DMS153 (cell line): ENCODE results near the gene C10orf71.

Source experiments
- DNase-seq: peaks from one replicate; lab custom pipeline; 2025; lab: John Stamatoyannopoulos, UW

Gene C10orf71

GRCh38 chr10:49295297-49295696, 3.7 kb upstream of the C10orf71 start:
- no peak for DNase-seq

DNA sequence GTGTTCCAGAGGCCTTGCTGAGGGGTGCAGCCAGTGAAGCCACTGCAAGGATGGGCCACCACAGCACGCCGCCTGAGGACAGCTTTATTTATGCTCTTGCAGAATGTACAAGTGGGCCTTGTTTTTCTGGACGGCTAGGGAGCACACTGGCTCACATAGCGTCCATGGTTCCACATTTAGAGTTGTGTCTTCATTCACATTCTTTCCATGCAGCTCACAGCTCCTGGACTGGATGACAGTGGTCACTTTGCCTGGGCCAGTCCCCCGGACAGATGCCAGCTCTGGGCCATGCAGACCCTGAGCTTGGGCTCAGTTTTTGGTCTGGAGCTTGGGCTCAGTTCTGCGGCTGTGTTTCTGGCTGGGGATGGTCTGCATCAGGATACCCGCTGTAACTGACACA, 2.6 kb upstream of the C10orf71 start:
- DNase-seq, result no peak

- DNase-seq, result no peak
Measured at GRCh38 chr10:49296836-49297235, 2.1 kb upstream of the C10orf71 start.

DNA sequence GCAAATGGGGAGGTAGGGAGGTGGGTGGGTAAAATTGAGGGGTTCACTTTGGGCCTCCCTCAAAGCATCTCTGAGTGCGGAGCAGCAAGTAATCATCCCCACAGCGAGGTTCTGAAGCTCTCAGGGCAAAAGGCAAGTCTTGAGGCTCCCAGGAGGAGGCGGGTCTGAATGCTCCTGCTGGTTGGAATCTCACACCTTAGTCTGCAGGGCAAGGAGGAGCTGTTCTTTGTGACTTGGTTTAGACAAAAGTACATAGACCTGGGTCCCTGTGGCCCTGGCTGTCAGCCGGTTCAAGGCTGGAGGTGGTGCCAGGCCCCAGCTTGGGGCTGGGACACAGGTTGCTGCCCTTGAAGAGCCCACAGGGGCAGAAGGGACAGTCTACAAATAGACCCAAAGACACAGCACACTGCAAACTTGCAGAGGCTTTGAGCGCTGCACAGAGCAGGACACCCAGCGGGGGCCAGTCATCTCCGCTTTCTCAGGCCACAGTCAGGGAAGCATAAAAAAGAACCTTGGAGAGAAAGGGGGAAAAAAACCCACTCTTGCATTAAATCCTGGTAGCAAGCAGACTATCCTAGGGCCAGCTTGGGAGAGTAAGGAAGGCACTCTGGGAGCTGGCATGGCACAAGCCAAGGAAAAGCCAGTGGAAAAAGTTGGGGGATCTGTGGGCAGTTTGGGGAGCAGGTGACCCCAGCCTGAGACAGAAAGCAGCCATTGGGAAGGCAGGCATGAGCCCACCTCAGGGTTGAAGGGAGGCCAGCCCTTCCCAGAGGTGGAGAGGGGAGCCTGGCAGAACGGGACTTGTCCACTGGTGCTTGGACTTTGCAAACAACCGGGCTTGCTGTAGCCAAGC, 926 bp upstream of the C10orf71 start:
- DNase-seq, result no peak

DNA sequence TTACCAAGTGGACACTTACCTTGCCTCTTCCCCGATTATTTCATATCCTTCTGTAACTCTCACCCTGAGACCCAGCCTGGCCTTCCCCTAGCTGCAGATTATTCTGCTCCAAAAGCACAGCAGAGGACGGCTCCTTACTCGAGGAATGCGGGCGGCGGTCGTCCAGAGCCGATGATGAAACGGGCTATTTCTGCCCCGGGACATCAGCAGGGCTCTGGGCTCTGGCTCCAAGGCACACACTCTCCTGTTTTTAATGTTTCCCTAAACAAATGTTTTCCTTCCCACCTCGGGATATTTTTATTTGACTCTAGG, 343 bp upstream of the C10orf71 start:
- no peak for DNase-seq

DNA sequence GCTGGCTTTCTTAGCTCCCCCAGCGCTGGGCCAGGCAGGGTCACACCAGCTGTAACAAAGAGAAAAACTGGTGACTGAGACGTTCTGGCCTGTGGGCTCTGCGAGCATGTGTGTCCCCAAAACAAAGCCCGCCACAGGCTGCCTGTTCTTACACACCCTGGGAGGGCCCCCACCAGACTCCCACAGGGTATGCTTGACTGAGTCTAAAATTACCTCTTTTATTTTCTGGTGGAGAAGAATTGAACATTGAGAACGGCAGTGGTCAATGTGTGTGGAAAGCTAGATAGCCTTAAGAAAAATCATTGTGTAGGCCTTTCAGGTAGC, 808 bp downstream of the C10orf71 start:
- no peak for DNase-seq

GRCh38 chr10:49300140-49300974, 1.4 kb downstream of the C10orf71 start:
- DNase-seq, result no peak

DNA sequence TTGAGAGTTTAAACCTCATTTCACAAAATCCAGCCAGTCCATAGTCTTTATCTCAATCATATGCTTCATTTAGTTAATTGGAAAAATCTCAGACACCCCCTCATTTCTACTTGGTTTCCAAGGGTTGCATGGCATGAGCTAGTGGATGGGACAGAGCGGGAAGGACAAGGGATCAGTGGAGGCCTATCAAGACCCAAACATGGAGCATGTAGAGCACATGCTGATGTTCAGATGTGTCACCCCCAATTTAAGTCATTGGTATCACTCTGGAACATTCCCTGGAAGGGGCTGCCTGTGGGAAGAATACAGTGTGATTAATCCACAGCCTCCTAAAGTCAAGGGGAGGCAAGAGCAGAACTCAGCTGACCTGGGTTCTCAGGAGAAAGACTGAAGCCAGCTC, 2.3 kb downstream of the C10orf71 start:
- DNase-seq, result no peak

GRCh38 chr10:49302088-49302487, 3.1 kb downstream of the C10orf71 start:
- no peak for DNase-seq

DNA sequence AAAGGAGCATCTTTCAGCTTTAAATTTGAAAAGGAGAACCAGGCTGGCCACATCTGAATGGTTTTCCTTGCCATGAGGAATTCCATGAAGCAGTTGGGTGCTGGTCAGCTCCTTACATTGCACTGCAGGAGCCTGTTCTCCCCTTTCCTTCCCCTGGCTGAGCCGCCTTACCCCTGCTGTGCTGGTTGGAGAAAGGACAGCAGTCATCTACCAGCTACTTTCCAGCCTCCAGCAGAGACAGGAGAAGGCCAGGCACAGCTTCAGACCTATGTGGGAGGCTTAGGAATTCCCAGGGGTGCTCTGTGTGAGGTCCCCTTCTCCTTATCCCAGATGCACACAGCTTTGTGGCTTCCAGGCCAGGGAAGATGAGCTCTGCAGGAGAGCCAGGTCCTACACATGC, 4.7 kb downstream of the C10orf71 start:
- DNase-seq, result no peak

- no peak for DNase-seq
Measured at GRCh38 chr10:49304137-49304536, 5.2 kb downstream of the C10orf71 start.

DNA sequence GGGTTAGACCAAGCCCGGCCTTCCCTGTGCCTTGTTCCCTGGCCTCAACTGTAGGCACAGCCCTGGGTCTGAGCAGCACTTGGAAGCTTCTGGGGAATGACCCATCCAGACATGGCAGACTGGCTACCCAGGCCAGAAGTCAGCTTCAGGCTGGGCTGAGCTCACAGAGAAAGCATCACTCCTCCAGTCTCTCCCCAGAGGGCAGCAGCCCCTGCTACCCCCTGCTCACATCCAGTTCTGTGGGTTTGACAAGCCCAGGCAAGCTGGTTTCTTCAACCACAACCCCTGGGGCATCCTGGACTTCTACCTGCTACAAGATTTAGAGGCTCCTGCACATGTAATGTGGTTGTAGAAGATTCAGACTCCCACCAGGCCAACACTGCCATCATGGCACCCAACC, 9.0 kb downstream of the C10orf71 start:
- no peak for DNase-seq

DNA sequence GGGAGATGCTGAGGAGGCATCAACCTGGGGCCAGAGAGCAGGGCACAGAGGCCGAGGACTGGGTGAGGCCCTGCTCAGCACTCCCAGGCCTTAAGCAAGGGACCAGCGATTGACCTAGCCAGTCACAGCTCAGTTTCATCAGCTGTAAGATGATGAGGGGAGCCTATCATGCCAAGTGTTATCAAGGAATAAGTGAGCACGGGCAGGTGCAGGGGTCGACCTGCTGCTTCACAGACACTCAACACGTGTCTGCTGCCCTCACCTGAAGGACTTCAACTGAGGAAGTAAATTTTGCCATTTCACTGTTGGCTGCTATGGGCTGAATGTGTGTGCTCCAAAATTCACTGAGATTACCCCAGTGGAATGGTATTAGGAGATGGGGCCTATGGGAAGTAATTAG, 9.9 kb downstream of the C10orf71 start:
- DNase-seq, result no peak

GRCh38 chr10:49309691-49310411, 10.9 kb downstream of the C10orf71 start:
- no peak for DNase-seq

DNA sequence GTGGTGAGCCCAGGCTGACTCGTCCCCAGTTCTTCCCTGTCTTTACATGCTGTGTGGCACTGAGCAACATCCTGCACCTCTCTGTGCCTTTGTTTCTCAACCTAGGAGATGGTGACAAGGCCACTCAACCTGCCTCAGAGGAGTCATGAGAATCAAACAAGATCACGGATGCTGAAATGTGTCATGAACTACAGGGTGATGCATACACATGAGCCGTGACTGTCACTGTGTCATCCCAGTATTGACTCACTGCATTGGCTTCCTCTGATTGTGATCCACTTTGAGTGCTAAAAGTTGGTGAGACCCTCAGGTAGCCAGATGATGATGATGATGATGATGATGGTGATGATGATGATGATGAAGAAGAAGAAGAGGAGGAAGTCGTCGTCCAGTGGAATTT, 11.5 kb downstream of the C10orf71 start:
- DNase-seq, result no peak

- DNase-seq, result no peak
Measured at GRCh38 chr10:49310901-49311554, 12.1 kb downstream of the C10orf71 start.

DNA sequence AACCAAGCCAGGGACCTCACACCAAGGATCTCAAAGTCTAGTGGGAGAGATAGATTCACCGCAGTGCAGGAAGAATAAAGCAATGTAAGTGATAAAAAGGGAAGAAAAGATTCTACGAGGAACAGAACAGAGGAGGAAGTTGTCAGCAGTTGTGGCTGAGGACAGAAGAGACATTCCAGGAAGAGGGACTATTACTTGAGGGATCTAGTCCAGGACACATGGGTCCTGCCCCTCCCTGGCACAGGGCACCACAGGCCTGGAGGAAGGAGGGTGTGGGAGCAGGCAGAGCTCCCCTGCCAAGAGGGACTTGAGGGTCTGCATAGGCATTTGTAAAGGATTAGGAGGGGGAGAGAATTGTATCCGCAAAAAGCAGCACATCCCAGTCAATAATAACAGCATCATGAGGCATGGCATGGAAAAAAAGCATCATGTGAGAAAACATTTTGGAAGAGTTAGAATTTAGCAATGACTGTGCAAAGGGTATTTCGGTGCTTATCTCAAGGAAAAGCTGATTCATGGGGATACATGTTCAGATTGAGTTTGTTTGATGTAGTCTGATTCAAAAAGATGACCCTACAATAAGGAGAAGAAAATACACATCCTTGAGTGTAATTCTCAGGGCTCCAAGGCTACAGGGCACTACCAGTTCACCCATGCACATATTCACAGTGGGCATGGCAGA, 12.7 kb downstream of the C10orf71 start:
- DNase-seq, result no peak

DNA sequence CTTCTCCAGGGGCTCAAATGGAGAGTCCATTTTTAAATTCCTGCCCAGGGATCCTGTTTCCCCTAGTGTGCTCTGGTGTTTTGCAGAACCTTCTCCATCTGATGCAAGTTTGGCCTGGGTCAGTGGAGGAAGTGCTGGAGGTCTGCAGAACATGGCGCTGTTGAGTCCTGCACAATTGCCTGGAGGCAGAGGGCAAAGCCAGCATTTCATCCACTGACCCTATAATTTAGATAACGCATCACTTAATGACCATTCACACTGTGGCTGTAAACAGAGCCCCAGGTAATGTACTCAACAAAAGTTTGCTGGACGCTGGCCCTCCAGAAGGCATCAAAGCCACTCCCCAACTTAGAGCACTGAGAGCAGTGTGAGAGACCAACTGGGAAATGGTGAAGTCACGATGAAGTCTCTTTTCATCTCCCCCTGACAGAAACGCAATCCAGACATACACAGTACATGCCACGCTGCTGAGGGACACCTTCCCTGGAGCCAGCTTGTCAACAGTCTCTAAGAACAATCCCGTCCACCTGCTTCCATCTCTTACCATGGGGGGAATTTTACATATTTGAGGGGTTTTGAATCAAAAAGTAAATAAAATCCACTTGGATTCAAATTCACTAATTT, 13.4 kb downstream of the C10orf71 start:
- DNase-seq, result no peak

- DNase-seq, result no peak
Measured at GRCh38 chr10:49313501-49314070, 14.6 kb downstream of the C10orf71 start.

- no peak for DNase-seq
Measured at GRCh38 chr10:49314806-49315205, 15.8 kb downstream of the C10orf71 start.

DNA sequence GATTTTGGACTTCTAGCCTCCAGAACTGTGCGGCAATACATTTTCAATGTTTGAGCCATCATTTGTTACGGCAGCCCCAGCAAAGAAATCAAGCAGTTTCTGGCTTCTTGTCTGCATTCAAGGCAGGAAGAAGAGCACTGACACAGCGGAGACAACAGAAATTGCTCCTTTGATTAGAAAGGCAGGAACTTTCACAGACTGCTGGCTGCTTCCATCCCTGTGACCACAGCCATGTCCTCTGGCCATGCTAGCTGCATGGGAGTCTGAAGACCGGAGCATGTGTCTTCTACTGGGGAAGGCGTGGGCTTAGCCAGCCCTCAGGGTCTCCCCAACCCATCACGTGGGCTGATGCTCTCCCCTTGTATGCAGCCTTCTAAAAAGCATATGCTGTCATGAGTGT, 19.1 kb downstream of the C10orf71 start:
- DNase-seq, result no peak
